H1 (cell line): Measurements from ENCODE around the gene MARS1. TPM values are rescaled to one million over a fixed set of nuclear protein-coding genes. Genes with fewer than 3 reads are reported as not detected.

Source experiments
- BACH1 ChIP-seq: IDR thresholded peaks from 2 replicates; pipeline ENCODE4 v1.6.1; 2012; ENCODE audit warnings: low read length, improper control_type of control experiment
- CBX5 ChIP-seq: fragments of 300-800, 300-1000 bp; sonication (generic); IDR thresholded peaks from 2 replicates; pipeline ENCODE4 v1.7.1; 2016; ENCODE audit warnings: antibody characterized with exemption, low read length, low read depth
- CBX8 ChIP-seq: fragments of 300-800, 300-1000 bp; sonication (generic); IDR thresholded peaks from 2 replicates; pipeline ENCODE4 v1.7.1; 2016; ENCODE audit warnings: low read depth, low read length, borderline replicate concordance
- CHD7 ChIP-seq: fragments of 300-600 bp; sonication (generic); IDR thresholded peaks from 2 replicates; pipeline ENCODE4 v1.7.1; 2012; ENCODE audit warnings: low read length, moderate library complexity, mild to moderate bottlenecking, inconsistent platforms; ENCODE audit not compliant: insufficient replicate concordance
- HDAC2 ChIP-seq, 2 experiments: fragments of 300-600 bp in 1 of 2; sonication (generic) in 1 of 2; IDR thresholded peaks; 2 replicates each; pipeline ENCODE4 v1.6.1; 2011 to 2012; ENCODE audit warnings: low read depth in 2 of 2, low read length in 2 of 2, mild to moderate bottlenecking in 2 of 2, moderate library complexity in 2 of 2, borderline replicate concordance in 1 of 2, inconsistent platforms in 1 of 2
- MAFK ChIP-seq: IDR thresholded peaks from 2 replicates; pipeline ENCODE4 v1.6.1; 2012; ENCODE audit warnings: low read depth, mild to moderate bottlenecking, improper control_type of control experiment, low read length
- RAD21 ChIP-seq, 2 experiments: IDR thresholded peaks in 1 of 2; conservative IDR thresholded peaks in 1 of 2; 2 replicates each; pipeline ENCODE4 v1.6.1; 2011; ENCODE audit warnings: low read depth in 2 of 2, low read length in 2 of 2, improper control_type of control experiment in 1 of 2, inconsistent platforms in 1 of 2, mild to moderate bottlenecking in 1 of 2, moderate library complexity in 1 of 2
- SAP30 ChIP-seq: fragments of 300-600 bp; sonication (generic); IDR thresholded peaks from 2 replicates; pipeline ENCODE4 v1.7.1; 2012; ENCODE audit warnings: low read length, moderate library complexity, mild to moderate bottlenecking, inconsistent platforms; ENCODE audit not compliant: insufficient read depth, insufficient replicate concordance
- SRF ChIP-seq: IDR thresholded peaks from 2 replicates; pipeline ENCODE4 v1.6.1; 2011; ENCODE audit warnings: mild to moderate bottlenecking, low read depth, low read length, moderate library complexity
- polyA plus RNA-seq, 7 experiments: library from polyadenylated mRNA; depleted of rRNA in 3 of 7; stranded (reverse) in 5 of 7; unstranded in 2 of 7; fragments of >200 nt in 5 of 7; fragments of 200-250 nt in 2 of 7; gene quantifications; 1 replicate in 5 of 7; 2 replicates in 1 of 7; 4 replicates in 1 of 7; pipeline versions ENCODE4 v1.2.1 to v1.2.3, GENCODE V29; 2011 to 2013; ENCODE audit warnings: missing spikeins in 2 of 7, mixed read lengths in 2 of 7
- total RNA-seq: library from RNA; stranded (reverse); fragmentation: NEBNext Ultra II Directional; extraction: Animal tissue kit (Norgen Biotek cat#: 25700); gene quantifications from 2 replicates; pipeline ENCODE4 v1.2.1, GENCODE V29; 2021

The MARS1 gene
- total and polyA plus RNA-seq, 2 of the 8 experiments (the other 6 are each of a cell fraction or from before 2014, with no cell fraction given), result 194 to 407 TPM

- TF ChIP-seq CBX5 (no peak), MAFK (no peak), CHD7 (no peak), SRF (no peak), SAP30 (no peak), RAD21 (IDR thresholded peaks at IDR 0.05 in 1 of 2, conservative IDR thresholded peaks at IDR 0.05 in 1 of 2; ENCODE audit: low read depth in 2 of 2, low read length in 2 of 2) (no peak), CBX8 (no peak), HDAC2 (IDR thresholded peaks at IDR 0.05; ENCODE audit: borderline replicate concordance in 1 of 2, low read depth in 2 of 2, low read length in 2 of 2) (no peak), BACH1 (no peak)
Measured at GRCh38 chr12:57550641-57551549, 63.0 kb downstream of the MARS1 start (continued).
